GM18505 (cell line): Measurements from ENCODE around the gene SH3GLB2.
"Not testable (repeated sequence)": the region's sequence is repeated elsewhere in the genome, so short reads cannot be mapped to it uniquely, and the experiment has no call there.

Experiments used
- ATAC-seq: cut with Tn5 transposase; IDR thresholded peaks from one replicate; pipeline ENCODE4 v1.9.1; 2021; ENCODE audit not compliant: unreplicated experiment
- POLR2A ChIP-seq: IDR thresholded peaks from 4 replicates; pipeline ENCODE4 v1.6.1; 2011; ENCODE audit warnings: borderline replicate concordance; ENCODE audit not compliant: insufficient read depth, insufficient read length; ENCODE audit errors: extremely low read depth

The SH3GLB2 gene

DNA sequence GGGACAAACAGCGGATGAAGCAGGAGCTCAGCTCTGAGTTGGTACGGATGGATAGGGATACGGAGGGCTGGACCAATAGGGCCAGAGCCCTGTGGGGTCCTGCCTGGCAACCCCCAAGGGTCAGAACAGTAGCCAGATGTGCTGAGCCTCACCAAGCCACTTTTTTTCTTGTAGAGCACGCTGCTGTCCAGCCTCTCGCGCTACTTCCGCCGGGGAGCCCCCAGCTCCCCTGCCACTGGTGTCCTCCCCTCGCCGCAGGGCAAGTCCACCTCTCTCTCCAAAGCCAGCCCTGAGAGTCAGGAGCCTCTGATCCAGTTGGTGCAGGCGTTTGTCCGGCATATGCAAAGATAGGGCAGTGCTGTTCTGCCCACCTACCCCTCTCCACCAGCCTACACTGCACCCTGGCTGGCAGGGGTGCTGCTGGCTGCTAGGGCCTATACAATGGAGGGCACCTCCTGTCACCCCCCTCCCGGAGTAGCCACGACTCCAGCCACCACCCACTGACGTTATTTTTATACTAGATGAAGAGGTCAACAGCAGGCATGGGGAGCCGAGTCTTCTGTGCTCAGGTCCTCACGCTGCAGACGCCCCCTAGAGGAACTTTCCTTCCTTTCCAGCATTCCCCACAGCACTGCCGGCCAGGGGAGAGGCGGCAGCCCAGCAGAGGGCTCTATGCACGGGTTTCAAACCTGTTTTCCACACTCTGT is 21.6 kb downstream of the SH3GLB2 start:
- peak; percentile 47 for ATAC-seq
- TF ChIP-seq POLR2A, result no peak

DNA sequence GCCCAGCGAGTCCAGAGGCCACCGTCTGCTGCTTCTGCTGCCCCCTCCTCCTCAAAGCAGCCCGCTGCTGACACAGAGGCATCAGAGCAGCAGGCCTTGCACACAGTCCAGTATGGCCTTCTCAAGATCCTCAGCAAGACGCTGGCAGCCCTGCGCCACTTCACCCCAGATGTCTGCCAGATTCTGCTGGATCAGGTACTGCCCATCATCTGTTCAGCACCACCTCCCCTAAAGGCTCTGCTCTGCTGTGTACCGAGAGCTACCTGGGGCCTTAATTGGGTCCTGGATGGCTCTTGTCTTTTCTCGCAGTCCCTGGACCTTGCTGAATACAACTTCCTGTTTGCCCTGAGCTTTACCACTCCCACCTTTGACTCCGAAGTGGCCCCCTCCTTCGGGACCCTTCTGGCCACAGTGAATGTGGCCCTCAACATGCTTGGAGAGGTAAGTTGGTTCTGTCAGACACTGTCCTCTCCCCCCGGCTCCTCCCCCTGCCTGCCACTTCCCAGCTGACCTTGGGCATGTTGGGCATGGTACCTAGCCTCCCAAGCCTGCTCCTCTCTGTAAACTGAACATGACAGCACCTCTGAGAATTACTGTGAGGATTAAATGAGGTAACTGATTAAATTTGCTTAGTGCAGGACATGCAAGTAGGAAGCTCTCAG is 22.7 kb downstream of the SH3GLB2 start:
- no peak for TF ChIP-seq POLR2A
- no peak for ATAC-seq

DNA sequence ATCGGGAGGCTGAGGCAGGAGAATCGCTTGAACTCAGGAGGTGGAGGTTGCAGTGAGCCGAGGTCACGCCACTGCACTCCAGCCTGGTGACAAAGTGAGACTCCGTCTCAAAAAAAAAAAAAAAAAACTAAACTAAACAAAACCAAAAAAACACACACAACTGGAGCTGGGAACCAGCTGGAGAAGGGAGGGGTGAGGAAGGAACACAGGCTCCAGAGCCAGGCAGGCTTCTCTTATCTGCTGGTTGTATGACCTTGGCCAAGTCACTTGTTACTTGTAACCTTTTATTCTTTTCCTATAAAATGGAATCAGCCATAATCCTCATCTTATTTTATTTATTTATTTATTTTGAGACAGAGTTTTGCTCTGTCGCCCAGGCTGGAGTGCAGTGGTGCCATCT is 24.0 kb downstream of the SH3GLB2 start:
- not testable (repeated sequence) for ATAC-seq

DNA sequence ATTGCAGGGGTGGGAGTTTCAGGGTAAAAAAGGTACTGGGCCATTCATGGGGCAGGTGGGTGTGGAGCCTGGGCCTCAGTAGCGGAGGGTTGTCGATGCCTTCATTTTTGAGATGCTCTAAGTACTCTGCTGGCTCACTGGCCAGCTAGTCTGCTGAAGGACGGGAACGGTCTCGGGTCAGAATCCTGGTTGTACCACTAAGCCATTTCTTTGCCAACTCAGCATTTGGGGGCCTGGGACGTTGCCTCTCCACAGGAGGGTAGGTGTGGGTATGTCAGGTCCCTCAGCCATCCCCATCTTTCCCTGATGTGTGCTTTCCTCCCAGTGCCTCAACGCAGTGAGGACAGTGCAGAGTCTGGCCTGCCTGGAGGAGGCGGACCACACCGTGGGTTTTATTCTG is 25.1 kb downstream of the SH3GLB2 start:
- no peak for ATAC-seq
- TF ChIP-seq POLR2A, result peak; percentile 17

GRCh38 chr9:129001504-129002325 is 26.4 kb downstream of the SH3GLB2 start:
- no peak for TF ChIP-seq POLR2A

GRCh38 chr9:128999581-129000206 is 28.4 kb downstream of the SH3GLB2 start:
- ATAC-seq, result no peak
- TF ChIP-seq POLR2A, result no peak

More at GRCh38 chr9:129001504-129002325, 26.4 kb downstream of the SH3GLB2 start:
- no peak for ATAC-seq

- ATAC-seq, result no peak
- no peak for TF ChIP-seq POLR2A
Observed at GRCh38 chr9:128998462-128998861, 29.7 kb downstream of the SH3GLB2 start.

GRCh38 chr9:128995791-128996190 is 32.3 kb downstream of the SH3GLB2 start:
- ATAC-seq, result no peak

DNA sequence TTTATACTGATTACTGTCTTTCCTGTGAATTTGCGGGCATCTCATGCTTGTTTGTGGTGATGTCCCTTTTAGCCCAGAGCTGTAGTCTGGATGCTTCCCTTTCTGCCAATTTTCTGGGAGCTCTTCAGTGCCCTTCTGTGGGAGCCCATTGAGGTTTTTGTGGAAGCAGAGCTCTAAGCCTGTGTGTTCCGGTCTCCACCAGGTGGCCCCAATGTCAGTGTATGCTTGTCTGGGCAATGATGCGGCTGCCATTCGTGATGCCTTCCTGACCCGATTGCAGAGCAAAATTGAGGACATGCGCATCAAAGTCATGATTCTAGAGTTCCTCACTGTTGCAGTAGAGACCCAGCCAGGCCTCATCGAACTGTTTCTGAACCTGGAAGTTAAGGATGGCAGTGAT is 35.1 kb downstream of the SH3GLB2 start:
- no peak for ATAC-seq
- no peak for TF ChIP-seq POLR2A

More at GRCh38 chr9:128995791-128996190, 32.3 kb downstream of the SH3GLB2 start:
- no peak for TF ChIP-seq POLR2A

- no peak for ATAC-seq
- no peak for TF ChIP-seq POLR2A
Observed at GRCh38 chr9:128987805-128988204, 40.3 kb downstream of the SH3GLB2 start.

GRCh38 chr9:128986671-128987070 is 41.5 kb downstream of the SH3GLB2 start:
- no peak for ATAC-seq
- no peak for TF ChIP-seq POLR2A

DNA sequence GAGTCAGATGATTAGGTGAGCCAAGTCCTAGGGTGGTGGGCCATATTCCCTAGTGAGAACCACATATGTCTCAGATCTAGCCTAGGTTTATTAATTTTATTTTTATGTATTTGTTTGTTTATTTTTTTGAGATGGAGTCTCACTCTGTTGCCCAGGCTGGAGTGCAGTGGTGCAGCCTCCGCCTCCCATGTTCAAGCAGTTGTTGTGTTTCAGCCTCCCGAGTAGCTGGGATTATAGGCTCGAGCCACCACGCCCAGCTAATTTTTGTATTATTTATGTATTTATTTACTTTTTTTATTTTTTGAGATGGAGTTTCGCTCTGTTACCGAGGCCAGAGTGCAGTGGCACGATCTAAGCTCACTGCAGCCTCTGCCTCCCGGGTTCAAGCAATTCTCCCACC is 44.6 kb downstream of the SH3GLB2 start:
- no peak for ATAC-seq
- no peak for TF ChIP-seq POLR2A

DNA sequence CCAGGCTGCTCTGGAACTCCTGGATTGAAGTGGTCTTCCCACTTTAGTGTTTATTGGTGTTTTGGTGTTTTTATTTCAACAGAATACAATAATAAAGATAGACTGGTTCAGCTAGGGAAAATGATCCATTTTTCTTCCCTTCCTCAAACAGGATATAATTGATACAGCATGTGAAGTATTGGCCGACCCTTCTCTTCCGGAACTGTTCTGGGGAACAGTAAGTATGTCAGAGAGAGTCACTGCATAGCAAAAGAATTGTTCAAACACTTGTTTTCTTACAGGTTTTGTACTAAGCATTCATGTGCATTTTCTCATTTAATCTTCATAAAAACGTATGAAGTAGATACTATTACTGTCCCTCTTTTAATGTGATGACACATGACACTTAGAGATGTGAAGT is 49.0 kb downstream of the SH3GLB2 start:
- no peak for TF ChIP-seq POLR2A
- ATAC-seq, result no peak
